KBM-7 (cell line): ENCODE results near the gene CYP26B1.

ENCODE experiments used
- DNase-seq: peaks from one replicate; pipeline ENCODE4 v3.0.0-alpha.2; 2015
- in situ Hi-C: fragments of 300-500 bp; cut with MboI; formaldehyde crosslinking; loops from 2 replicates; pipeline ENCODE4 v1.14.3; 2020; ENCODE audit warnings: low sequenced_read_pairs, low pct_unique_long_range_greater_than_20kb, mixed read lengths

The CYP26B1 gene

DNA sequence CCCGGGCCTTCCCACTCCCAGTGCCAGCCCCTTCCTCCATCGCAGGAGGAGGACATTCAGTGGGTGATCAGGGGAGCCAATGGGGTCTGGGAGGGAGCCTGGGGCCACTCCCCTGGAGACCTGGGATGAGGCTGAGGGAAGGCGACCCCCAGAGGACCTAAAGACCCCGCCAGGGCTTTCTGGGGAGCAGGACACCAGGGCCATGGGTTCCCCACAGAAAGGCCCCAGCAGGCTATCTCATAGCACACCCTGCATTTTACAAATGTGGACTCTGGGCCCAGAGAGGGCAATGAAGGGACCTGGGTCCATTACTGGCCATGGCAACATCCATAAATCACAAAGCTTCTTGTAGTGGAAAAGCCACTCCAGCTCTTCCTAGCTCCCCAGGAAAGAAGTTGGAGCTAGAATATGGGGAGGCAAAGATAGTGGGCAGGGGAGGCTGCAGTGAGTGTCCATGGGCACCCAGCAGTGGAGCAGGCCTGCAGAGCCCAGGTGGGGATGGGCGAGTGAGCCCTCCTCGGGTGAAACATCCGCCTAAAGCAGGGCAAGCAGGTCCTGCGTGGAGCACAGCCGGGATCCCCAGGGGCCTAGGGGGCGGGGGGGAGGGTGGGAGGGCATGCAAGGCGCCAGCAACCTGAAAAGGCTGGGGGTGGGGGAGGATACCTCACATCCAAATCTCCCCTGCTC lies 13.8 kb downstream of the CYP26B1 start:
- no peak for DNase-seq

DNA sequence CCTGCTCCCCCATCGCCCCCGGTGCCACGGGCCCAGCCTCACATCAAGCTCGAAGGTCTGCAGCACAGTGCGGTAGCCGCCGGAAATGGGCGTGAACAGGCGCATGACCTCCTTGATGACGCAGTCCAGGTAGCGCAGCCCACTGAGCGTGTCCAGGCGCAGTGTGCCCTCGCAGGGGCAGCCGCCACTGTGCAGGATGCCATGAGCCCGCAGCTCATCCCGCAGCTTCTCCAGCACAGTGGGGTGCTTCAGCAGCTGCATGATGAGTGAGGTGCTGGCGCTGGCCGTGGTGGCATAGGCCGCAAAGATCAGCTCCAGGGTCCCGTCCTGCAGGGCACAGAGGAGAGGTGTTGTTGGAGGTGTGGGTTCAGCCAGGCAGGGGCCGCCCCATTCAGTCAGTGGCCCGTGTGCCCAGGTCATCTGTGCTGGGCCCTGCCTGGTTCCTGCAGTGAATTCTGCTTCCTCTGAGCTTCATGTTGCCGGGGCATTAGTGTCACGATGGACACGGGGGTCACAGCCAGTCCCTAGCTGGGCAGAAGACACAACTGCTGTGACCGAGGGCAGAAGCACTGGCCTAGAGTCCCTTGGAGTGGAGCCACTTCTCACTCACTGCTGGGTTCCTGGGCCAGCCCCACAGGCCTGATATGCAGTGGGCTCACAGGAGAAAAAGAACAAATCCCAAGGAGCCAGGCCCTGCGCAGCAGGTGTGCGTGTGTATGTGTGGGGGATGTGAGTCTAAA lies 14.5 kb downstream of the CYP26B1 start:
- no peak for DNase-seq
- in situ Hi-C loops: loop anchor here (25.0 kb wide), 1 partner anchor 596 kb away; no protein-coding TSS in a partner anchor

More for the DNA sequence above, 13.8 kb downstream of the CYP26B1 start:
- in situ Hi-C loops: loop anchor here (25.0 kb wide), 1 partner anchor 597 kb away; no protein-coding TSS in a partner anchor

DNA sequence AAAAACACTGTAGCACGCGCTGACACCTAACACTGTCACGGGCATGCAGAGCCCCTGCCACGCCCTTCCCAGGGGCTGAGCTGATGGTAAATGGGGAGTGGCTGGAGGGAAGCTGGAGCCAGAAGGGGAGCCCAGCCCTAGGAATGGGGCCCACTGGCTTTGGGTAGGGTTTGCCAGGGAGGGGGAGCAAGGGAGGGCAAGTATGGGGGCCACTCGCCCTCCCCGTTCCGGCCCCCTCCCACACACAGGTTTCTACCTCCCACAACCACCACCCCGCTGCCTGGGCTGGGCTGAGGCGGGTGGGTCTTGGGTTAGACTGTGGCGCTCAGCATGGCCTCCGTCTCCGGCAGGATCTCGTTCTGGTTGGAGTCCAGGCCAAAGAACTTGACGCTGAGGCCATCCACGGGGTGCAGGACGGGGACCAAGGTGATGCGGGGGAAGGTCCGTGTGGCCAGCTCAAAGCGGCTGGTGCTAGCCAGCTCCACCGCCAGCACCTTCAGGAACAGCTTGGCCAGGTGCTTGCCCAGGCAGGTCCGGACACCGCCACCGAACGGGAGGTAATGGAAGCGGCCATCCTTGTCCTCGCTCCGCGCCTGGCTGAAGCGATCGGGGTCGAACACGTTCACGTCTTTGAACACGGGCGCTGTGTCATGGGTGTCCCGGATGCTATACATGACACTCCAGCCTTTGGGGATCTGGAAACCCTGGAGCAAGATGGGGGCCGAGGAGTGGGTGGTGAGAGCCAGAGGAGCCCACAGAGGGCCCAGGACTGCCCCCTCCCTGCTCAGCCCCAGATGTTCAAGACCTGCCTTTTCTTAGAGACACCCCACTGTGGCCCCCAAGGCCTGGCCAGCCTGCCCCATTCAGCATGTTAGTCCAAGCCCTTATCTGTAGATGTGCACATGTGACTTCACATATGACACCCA lies 15.5 kb downstream of the CYP26B1 start:
- DNase-seq: no peak
- in situ Hi-C loops: loop anchor here (25.0 kb wide), 1 partner anchor 595 kb away; no protein-coding TSS in a partner anchor

DNA sequence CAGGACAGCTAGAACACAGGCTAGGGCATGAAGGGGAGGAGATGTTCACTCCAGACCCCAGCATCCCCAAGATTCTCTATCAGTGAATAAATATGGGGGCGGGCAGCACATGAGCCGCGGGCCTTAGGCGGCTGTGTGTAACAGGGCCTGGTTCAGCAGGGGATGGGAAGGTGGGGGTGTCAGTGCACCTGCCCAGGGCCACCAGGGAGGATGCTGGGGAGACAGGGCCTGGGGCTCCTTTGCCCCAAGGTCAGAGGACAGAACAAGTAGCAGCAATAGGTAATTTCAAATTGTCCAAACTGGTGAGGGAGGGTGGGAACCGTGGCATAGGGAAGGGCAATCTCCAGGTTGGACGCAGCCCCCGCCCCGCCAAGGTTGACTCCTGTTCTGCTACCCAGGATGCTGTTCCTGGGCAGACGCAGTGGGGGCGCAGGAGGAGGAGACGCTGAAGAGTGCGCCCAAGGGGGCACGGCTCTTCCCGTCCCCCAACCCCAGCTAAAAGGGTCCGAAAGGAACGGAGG lies 16.2 kb downstream of the CYP26B1 start:
- DNase-seq: no peak
- in situ Hi-C loops: loop anchor here (25.0 kb wide), 1 partner anchor 594 kb away; no protein-coding TSS in a partner anchor

DNA sequence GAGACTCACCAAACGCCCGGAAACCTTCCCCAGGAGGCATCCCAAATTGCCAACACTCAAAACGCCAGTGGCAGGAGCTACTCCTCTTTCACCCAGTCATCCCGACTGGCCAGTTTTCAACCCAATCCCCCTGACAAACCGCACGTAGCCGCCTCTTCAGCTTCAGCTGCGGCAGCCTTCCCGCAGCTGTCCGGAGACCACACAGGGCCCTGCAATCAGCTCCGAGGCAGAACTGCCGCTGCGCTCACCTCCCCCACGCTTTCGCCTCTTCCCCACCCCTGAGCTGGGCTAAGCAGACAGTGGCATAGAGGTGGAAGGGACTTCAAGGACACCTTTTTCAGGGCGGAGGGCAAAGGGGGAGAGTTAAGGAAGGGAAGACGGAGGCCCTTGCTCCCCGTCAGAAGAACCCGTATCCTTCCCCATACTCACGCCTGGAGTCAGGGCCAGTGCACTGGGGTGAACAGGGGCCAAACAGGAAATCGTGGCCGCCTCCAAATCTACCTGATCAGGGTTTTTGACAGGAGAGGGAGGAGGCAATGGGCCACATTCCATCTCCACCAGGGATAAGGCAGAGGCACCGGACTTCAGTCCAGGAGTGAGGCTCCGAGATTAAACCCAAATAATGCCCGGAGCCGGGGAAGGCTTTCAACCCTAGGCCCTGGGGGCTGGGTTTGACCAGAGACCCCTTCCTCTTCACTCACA lies 16.9 kb downstream of the CYP26B1 start:
- no peak for DNase-seq
- in situ Hi-C loops: loop anchor here (25.0 kb wide), 1 partner anchor 594 kb away; no protein-coding TSS in a partner anchor

DNA sequence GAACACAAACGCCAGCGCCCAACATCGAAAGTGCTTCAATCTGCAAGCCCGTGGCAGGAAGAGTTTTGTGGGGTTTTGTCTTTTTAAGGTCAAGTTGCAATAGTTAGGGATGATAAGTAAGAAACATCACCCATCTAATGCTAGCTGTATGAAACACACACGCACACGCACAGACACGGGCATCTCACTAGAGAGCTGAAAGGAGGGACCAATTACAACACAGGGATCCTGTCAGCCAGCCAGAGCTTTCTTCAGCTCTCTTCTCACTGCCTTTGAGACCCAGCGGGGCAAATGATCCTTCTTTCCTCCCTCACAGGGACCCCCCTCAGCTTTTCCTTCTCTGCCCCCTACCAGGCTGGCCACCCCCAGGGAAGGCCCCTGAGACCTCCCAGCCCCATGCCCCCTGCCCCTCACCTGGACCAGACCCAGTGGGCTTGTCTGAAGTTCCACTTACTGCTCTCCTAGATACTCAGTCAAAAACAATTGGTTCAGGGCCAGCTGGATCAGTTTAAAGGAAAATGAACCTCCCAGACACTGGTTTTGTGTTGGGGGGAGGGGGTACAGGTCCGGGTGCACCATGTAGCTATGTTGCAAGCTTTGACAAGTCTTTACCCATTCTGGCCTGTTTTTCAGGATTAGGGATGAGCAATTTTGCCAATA lies 17.9 kb downstream of the CYP26B1 start:
- in situ Hi-C loops: loop anchor here (25.0 kb wide), 1 partner anchor 593 kb away; no protein-coding TSS in a partner anchor
- DNase-seq: no peak

DNA sequence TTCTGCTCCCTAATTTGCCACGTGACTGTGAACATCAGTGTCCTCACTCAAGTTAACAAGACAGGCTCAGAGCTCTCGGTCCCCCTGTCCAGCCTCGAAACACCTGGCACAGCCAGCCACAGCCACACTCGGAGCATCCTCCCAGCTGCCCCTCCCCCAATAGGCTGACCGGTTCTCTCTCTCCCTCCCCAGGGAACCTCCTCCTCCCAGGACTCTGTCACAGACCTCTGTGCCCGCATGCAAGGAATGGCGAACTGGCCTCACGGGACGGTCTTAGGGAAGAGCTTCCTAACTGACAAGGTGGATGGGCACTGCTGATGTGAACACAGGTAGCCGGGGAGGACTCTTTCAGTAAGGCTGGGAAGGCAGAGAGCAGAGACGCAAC lies 18.8 kb downstream of the CYP26B1 start:
- in situ Hi-C loops: loop anchor here (25.0 kb wide), 1 partner anchor 592 kb away; no protein-coding TSS in a partner anchor
- no peak for DNase-seq

DNA sequence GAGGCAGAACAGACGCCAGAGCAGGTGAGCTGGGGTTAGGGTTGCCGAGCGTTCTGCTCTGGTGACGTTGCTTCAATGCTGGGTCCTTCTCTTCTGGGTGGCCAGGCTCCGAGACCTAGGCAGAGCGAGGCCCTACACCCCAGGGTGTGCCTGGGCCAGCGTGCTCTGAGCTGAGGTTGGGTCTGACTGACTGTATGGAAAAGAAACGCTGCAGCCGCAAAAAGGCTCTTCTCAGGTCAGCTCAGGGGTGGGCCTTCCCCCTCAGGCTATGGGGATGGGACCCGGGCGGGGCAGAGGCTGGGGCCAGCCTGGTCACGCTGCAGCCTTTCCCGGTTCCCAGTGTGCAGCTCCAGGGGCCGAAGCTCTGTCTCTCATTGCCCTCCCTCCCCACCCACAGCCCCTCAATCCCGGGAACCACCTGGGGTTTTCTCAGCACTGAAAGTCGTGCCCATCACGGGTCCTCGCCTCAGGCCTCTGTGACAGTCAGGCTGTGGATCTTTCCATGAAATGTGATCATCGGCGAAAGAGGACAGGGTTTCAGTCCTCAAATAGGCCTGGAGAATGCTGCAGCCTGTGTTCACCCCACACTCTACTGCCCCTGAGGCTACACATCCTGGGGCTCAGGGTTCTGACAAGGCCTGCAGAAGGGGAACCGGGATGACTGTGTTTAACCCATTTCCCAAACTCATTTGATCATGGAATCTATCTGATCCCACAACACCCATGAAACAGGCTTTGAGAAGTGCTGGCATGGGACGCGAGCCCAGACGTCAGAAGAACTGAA lies 19.4 kb downstream of the CYP26B1 start:
- in situ Hi-C loops: loop anchor here (25.0 kb wide), 1 partner anchor 591 kb away; no protein-coding TSS in a partner anchor

DNA sequence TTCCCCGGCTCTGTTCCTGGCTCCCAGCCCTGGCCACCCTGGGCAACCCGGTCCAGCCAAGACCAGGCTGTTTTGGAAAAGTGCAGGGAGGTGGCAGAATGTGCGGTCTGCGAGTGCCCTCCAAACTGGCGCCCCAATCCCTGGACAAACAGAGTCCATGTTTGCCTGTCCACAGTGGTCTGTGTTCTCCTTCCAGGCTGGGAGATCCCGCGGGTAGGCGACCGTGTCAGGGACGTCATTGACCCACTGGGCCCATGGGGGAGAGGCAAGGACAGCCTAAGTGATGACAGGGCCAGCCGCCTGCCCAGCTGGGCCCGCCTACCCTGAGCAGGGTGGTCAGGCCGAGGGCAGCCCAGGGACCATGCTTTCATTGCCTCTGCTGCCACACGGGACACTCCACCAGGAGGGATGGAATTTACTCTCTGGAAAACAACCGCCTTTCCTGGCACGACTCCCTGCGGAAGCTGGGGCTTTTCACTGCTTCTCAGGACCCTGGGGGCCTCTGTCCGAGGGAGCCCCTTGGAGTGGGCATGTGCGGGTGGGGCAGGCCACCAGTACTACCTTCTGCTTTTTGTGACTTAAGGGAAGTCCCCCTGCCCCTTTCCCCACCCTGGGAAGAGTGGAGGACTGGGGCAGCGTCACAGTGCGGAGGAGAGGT lies 20.1 kb downstream of the CYP26B1 start:
- in situ Hi-C loops: loop anchor here (25.0 kb wide), 1 partner anchor 590 kb away; no protein-coding TSS in a partner anchor
- DNase-seq: no peak

More for the DNA sequence above, 19.4 kb downstream of the CYP26B1 start:
- DNase-seq: no peak

DNA sequence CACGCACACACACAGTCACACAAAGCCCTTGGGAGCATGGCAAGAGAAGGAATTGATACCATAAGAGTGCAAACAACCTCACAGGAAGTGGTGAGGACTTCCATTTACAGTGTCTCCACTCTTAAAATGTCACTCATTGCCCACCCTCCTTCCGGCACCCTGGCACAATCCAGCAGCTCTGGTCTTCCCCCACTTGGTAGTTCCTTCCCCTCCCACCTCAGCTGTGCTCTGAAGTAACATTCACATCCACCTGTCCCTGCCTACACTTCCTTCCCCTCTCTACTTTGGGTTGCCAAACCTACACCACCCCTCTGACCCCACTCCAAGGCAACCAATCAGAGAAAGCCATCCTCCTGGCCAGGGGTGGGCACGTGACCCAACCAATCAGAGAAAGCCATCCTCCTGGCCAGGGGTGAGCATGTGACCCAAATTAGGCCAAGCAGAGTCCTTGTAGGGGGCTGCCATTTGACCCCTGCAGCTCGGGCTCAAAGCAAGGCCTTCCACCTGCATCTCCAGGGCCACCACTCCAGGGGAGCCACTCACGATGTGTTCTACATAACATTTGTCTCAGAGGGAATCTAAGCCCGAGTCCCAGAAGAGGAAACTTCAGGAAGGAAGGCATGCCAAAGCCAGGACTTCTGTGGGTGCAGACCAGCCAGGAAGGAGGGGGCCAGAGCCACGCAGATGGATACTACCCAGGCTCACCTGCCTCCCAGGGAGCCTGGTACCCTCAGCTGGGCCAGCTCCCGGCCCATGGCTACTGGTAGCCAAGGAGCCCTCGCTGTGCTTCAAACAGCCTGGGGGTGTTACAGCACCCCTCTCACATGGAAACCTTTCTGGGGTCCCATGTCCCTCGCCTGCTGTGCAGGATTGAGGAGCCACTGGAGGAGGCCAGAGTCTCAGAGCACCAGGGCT lies 21.2 kb downstream of the CYP26B1 start:
- in situ Hi-C loops: loop anchor here (25.0 kb wide), 1 partner anchor 589 kb away; no protein-coding TSS in a partner anchor
- peak; percentile 11 for DNase-seq

DNA sequence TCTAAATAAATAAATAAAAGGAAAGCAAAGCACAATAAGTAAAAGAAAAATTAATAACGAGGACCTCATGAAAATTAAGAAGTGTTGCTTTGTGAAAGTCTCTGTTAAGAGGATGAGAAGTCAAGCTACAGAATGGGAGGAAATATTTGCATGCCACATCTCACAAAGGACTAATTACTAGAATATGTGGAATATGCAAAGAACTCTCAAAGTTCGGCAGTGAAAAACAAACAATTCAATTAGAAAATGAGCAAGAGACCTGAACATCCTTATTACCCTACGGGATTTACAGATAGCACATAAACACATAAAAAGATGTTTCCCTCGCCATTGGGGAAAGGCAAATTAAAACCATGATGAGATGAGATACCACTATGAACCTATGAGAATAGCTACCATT lies 23.3 kb downstream of the CYP26B1 start:
- in situ Hi-C loops: no loop called here
- no peak for DNase-seq

DNA sequence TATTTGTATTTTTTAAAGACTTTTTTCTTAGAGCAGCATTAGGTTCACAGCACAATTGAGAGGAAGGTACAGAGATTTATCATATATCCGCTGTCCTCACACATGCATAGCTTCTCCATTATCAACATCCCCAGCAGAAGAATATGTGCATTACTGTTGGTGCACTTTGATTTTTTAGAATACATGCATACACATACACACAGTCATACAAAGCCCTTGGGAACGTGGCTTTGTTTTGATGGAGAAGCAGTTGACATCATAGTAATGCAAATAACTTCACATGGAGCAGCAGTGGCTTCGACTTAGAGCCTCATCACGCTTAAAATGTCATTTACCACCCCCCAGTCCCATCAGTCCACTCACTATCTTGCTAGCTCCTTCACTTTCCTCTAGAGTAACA lies 26.5 kb downstream of the CYP26B1 start:
- no peak for DNase-seq
- in situ Hi-C loops: no loop called here

DNA sequence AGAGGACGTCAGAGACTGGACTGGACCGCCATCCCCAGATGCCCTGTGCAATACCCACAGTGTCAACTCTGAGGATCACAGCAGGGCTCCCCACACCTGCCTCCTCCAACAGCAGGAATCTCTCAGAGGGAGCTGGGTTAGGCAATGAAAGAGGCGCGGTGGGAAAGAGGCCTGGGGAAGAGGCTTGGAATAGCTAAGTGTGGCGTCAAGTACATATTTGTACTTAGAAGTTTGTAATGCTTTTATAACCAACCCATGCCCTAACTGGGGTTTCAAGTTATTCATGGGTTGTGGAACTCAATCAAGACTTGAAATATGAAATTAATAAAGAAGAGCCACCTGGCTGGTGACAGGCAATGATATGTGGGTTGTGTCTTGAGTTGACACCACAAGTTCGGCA lies 28.7 kb downstream of the CYP26B1 start:
- no peak for DNase-seq
- in situ Hi-C loops: no loop called here

DNA sequence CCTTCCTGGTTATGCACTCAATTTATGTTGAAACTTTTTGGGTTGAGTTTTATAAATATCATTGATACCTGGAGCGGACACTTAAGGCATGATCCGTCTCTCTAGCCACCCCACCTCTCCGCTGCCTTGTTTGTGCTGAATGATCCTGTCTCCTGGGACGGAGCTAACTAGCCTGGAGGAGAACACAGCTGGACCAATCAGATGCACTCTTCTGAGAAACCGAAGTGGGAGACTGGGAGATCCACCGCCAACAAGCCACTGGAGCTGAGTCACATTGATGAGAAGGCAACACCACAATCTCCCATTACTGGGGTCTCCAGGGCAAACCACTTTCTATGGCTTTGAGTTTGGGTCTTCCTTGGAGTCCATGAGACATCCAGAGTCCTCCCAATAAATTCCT lies 29.3 kb downstream of the CYP26B1 start:
- no peak for DNase-seq
- in situ Hi-C loops: no loop called here

DNA sequence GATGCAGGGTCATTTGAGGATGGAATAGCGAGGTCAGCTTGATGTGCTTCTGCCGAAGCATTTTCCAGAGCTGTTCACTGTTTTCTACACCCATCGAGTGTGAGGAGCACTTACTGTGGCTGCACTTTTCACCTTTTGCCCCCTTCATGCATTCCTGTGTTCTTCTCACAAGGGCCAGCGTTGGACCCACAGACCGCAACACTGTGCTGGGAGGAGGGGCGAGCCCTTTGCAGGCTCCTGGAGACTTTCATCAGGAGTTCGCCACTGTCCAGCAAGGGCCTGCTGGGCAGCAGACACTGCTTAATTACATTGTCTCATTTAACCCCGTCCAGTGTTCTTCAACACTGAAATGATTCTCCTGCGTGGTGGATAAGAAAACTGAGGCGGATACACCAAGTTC lies 29.9 kb downstream of the CYP26B1 start:
- DNase-seq: no peak
- in situ Hi-C loops: no loop called here

DNA sequence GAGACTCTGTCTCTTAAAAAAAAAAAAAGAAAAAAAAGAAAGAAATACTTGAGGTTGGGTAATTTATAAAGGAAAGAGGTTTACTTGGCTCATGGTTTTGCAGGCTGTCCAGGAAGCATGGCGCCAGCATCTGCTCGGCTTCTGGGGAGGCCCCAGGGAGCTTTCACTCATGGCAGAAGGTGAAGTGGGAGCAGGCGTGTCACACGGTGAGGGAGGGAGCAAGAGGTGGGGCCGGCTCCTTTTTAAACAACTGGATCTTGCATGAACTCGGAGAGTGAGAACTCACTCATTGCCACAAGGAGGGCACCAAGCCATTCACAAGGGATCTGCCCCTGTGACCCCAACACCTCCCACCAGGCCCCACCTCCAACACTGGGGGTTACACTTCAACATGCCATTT lies 30.6 kb downstream of the CYP26B1 start:
- in situ Hi-C loops: no loop called here
- no peak for DNase-seq
